Endothelial cell of umbilical vein (primary cell): ENCODE measurements around the gene SPRED2. TPM values are rescaled to one million over a fixed set of nuclear protein-coding genes. Genes with fewer than 3 reads are reported as not detected.

Experiments
- BruUV-seq: library from RNA; stranded (reverse); fragments of 400-500 nt; replicated peaks from 2 replicates; lab custom pipeline; 2021; lab: Mats Ljungman, UMichigan
- CTCF ChIA-PET: fragments of 300-600, 350-600 bp; sonication (Branson Sonifier 250); formaldehyde crosslinking; loops from one replicate; lab custom pipeline; 2021; ENCODE audit warnings: antibody characterized with exemption, inconsistent platforms; lab: Charles Lee
- POLR2A ChIA-PET: fragments of 300-600, 350-600 bp; sonication (Branson Sonifier 250); formaldehyde crosslinking; loops from one replicate; lab custom pipeline; 2021; ENCODE audit warnings: antibody characterized with exemption, inconsistent platforms; lab: Charles Lee
- DNase-seq: peaks from one replicate; pipeline ENCODE4 v3.0.0-alpha.2; 2011; ENCODE audit warnings: low read depth, low spot score
- FAIRE-seq: peaks from 2 replicates; lab custom pipeline; 2011; peaks lifted over from hg19 to GRCh38; lab: Jason Lieb, UNC
- H2AFZ ChIP-seq: 2 replicates; pipeline ENCODE4 v1.6.0; 2012; ENCODE audit warnings: low read depth, low read length, control low read depth, inconsistent platforms
- H3K27ac ChIP-seq: 2 replicates; pipeline ENCODE4 v1.5.1; 2011; ENCODE audit warnings: low read depth, mild to moderate bottlenecking, control low read depth, low read length, moderate library complexity; ENCODE audit not compliant: insufficient read depth
- H3K27me3 ChIP-seq, 2 experiments: 2 replicates each; pipeline versions ENCODE4 v1.6.0 to v1.6.1; 2011; ENCODE audit warnings: low read length in 2 of 2, mixed read lengths in 1 of 2; ENCODE audit not compliant: control insufficient read depth in 2 of 2, insufficient read depth in 2 of 2
- H3K36me3 ChIP-seq, 2 experiments: 2 replicates in 1 of 2; 3 replicates in 1 of 2; pipeline ENCODE4 v1.5.1; 2011; ENCODE audit warnings: low read length in 2 of 2, mild to moderate bottlenecking in 1 of 2, moderate library complexity in 1 of 2; ENCODE audit not compliant: control insufficient read depth in 2 of 2, insufficient read depth in 2 of 2; ENCODE audit errors: extremely low read depth in 1 of 2
- H3K4me1 ChIP-seq: 3 replicates; pipeline ENCODE4 v1.5.1; 2011; ENCODE audit warnings: mild to moderate bottlenecking, low read length; ENCODE audit not compliant: control insufficient read depth, insufficient read depth; ENCODE audit errors: extremely low read depth
- H3K4me2 ChIP-seq: 2 replicates; pipeline ENCODE4 v1.6.1; 2011; ENCODE audit warnings: low read length, control low read depth, mixed read lengths; ENCODE audit not compliant: insufficient read depth
- H3K4me3 ChIP-seq, 3 experiments: fragments of 200-600 bp in 1 of 3; sonication (generic), shearing (Covaris generic) in 1 of 3; replicated peaks in 1 of 3; 2 replicates each; pipeline ENCODE4 v1.5.1; 2011 to 2016; ENCODE audit warnings: control low read depth in 3 of 3, low read length in 3 of 3, mild to moderate bottlenecking in 2 of 3, inconsistent platforms in 1 of 3, low read depth in 1 of 3, moderate library complexity in 1 of 3; ENCODE audit not compliant: insufficient read depth in 1 of 3
- H3K79me2 ChIP-seq: 2 replicates; pipeline ENCODE4 v1.6.0; 2012; ENCODE audit warnings: low read length, inconsistent platforms; ENCODE audit not compliant: control insufficient read depth, insufficient read depth
- H3K9ac ChIP-seq: replicated peaks from 2 replicates; pipeline ENCODE3; 2011; ENCODE audit warnings: low read length, control low read depth; ENCODE audit not compliant: insufficient read depth; ENCODE audit errors: extremely low read depth
- H3K9me1 ChIP-seq: replicated peaks from 3 replicates; pipeline ENCODE4 v1.6.0; 2011; ENCODE audit warnings: mild to moderate bottlenecking, low read length; ENCODE audit not compliant: control insufficient read depth, insufficient read depth; ENCODE audit errors: extremely low read depth
- H3K9me3 ChIP-seq: replicated peaks from 2 replicates; pipeline ENCODE4 v1.5.1; 2012; ENCODE audit warnings: low read length, inconsistent platforms; ENCODE audit not compliant: control insufficient read depth, insufficient read depth
- H4K20me1 ChIP-seq: replicated peaks from 2 replicates; pipeline ENCODE3; 2011; ENCODE audit warnings: mild to moderate bottlenecking, low read length; ENCODE audit not compliant: control insufficient read depth, insufficient read depth; ENCODE audit errors: extremely low read depth
- CTCF ChIP-seq, 2 donors: IDR thresholded peaks; 1 replicate in 1 of 2; 2 replicates in 1 of 2; pipeline ENCODE4 v1.5.1; 2011; ENCODE audit warnings: low read length in 2 of 2, mild to moderate bottlenecking in 2 of 2, moderate library complexity in 2 of 2, control low read depth in 1 of 2, inconsistent platforms in 1 of 2, low read depth in 1 of 2; ENCODE audit not compliant: insufficient read depth in 1 of 2; ENCODE audit errors: extremely low read depth in 1 of 2
- EZH2 ChIP-seq: IDR thresholded peaks from 2 replicates; pipeline ENCODE4 v1.6.1; 2012; ENCODE audit warnings: borderline replicate concordance, low read depth, mild to moderate bottlenecking, moderate library complexity, low read length, inconsistent platforms; ENCODE audit not compliant: severe bottlenecking
- FOS ChIP-seq: IDR thresholded peaks from 2 replicates; pipeline ENCODE4 v1.6.1; 2011; ENCODE audit warnings: mild to moderate bottlenecking, low read length, moderate library complexity, borderline replicate concordance; ENCODE audit not compliant: insufficient read depth
- GATA2 ChIP-seq: IDR thresholded peaks from 2 replicates; pipeline ENCODE4 v1.7.0; 2011; ENCODE audit warnings: low read depth, mild to moderate bottlenecking, moderate library complexity, mixed read lengths, low read length; ENCODE audit not compliant: insufficient read length, insufficient read depth
- JUN ChIP-seq: IDR thresholded peaks from 2 replicates; pipeline ENCODE4 v1.6.1; 2011; ENCODE audit warnings: borderline replicate concordance, low read depth; ENCODE audit not compliant: insufficient read length, insufficient read depth
- MAX ChIP-seq: IDR thresholded peaks from 2 replicates; pipeline ENCODE4 v1.6.1; 2011; ENCODE audit not compliant: insufficient read depth, insufficient read length
- MYC ChIP-seq: IDR thresholded peaks from one replicate; pipeline ENCODE4 v1.6.1; 2011; ENCODE audit warnings: mild to moderate bottlenecking, low read depth, low read length
- POLR2A ChIP-seq: IDR thresholded peaks from 2 replicates; pipeline ENCODE4 v1.6.1; 2012; ENCODE audit warnings: low read depth, mild to moderate bottlenecking, control low read depth, low read length
- POLR2AphosphoS5 ChIP-seq: IDR thresholded peaks from 2 replicates; pipeline ENCODE4 v1.6.1; 2012; ENCODE audit warnings: low read depth, mild to moderate bottlenecking, control low read depth, low read length, moderate library complexity; ENCODE audit not compliant: insufficient read depth
- dilution Hi-C: fragments of 300-500 bp; cut with MboI; formaldehyde crosslinking; loops from one replicate; pipeline ENCODE4 v1.15.0; 2019; ENCODE audit warnings: low sequenced_read_pairs; ENCODE audit not compliant: extremely low pct_ligation_motif_present
- intact Hi-C: fragments of 100-400 bp; cut with micrococcal nuclease; formaldehyde crosslinking; loops from one replicate; pipeline ENCODE4 v1.10.0; 2022
- polyA plus RNA-seq, 4 experiments: library from polyadenylated mRNA; depleted of rRNA in 3 of 4; stranded (reverse) in 3 of 4; unstranded in 1 of 4; fragments of >200 nt; gene quantifications; 2 replicates each; pipeline versions ENCODE4 v1.2.1 to v1.2.3, GENCODE V29; 2011 to 2012; ENCODE audit warnings: missing spikeins in 1 of 4
- total RNA-seq: library from RNA; stranded (reverse); gene quantifications from 2 replicates; pipeline ENCODE4 v1.2.3, GENCODE V29; 2021

The SPRED2 gene
- total and polyA plus RNA-seq, 2 donors (not counting 3 experiments of a cell fraction or from before 2014, with no cell fraction given), result 3.6 to 9.6 TPM

GRCh38 chr2:65397122-65397521 lies 35.3 kb downstream of the SPRED2 start:
- Histone ChIP-seq H3K4me3 (no peak overlapping the region), H3K27me3 (peaks cover 25 to 45% of the 10 kb centered on the region in 2 experiments), H3K9me3 (no peaks in the 10 kb centered on the region), H3K79me2 (no peaks in the 10 kb centered on the region), H3K9me1 (no peaks in the 10 kb centered on the region), H3K4me1 (no peaks in the 10 kb centered on the region), H3K27ac (no peak overlapping the region), H4K20me1 (peaks cover 7% of the 10 kb centered on the region), H3K36me3 (no peaks in the 10 kb centered on the region), H3K9ac (no peak overlapping the region), H3K4me2 (no peak overlapping the region), H2AFZ (no peak overlapping the region)
- ChIA-PET CTCF (interaction anchor here (1.1 kb wide), 1 partner anchor 13 kb away, joined by 3 read pairs; no protein-coding TSS in a partner anchor), POLR2A (no interaction called here)
- dilution Hi-C loops, result no loop called here
- FAIRE-seq (no peak), DNase-seq (no peak)
- intact Hi-C loops, result no loop called here
- BruUV-seq, result no TSS peak
- no peak for TF ChIP-seq EZH2
- TF ChIP-seq POLR2AphosphoS5, result no peak
- no peak for TF ChIP-seq FOS
- no peak for TF ChIP-seq CTCF (IDR thresholded peaks at IDR 0.05; ENCODE audit: extremely low read depth in 1 of 2, insufficient read depth in 1 of 2, low read depth in 1 of 2, low read length in 2 of 2)
- TF ChIP-seq MYC, result no peak
- TF ChIP-seq GATA2, result no peak
- no peak for TF ChIP-seq POLR2A
- no peak for TF ChIP-seq MAX
- TF ChIP-seq JUN, result no peak
